ENCODE data around the gene ISOC2. TPM values are rescaled to one million over a fixed set of nuclear protein-coding genes. Genes with fewer than 3 reads are reported as not detected.

The ISOC2 gene
- total RNA-seq, 2 experiments from 2014 or later, result 29.0 to 29.3 TPM

DNA sequence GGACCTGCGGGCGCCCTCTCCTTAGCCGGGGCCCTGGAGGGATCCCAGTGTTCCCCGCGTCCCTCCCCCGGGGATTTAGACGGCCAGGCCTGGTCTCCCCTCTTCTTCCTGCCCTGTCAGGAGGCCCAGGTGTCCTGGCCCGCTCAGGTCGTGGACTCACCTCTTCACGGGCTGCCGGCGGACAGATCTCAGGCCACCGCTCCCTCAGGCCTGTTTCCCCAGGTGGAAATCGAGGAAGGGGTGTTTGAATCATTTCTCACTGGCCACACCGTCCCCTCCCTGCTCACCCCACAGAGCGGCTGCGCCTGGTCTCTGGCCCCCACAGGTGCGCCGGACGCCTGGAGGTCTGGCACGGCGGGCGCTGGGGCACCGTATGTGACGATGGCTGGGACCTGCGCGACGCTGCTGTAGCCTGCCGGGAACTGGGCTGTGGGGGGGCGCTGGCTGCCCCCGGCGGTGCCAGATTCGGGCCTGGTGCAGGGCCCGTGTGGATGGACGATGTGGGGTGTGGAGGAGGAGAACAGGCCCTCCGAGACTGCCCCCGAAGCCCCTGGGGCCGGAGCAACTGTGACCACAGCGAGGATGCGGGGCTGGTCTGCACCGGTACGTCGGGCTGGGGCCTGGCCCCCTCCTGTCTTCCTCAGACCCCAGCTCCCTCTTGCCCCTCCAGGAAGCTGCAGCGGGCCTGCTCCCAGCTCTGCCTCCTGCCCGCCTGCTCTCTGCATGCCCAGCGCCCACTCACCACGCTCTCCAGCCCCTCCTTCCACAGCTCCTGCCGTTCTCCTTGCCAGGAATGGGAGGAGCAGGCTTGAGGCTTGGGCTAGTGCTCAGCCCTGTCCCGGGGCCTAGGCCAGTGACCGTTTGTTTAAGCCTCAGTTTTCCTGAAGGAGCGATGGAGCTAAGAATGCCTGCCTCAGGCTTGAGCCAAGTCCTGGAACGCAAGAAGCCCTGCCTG is 29.3 kb upstream of the ISOC2 start:
- ATAC-seq (no peak), DNase-seq (no peak)
- no peaks in the 10 kb centered on the region for H3K36me3 Mint-ChIP-seq (ENCODE audit: low read depth)
- TF ChIP-seq CTCF (IDR thresholded peaks at IDR 0.05), result no peak
- POLR2A ChIA-PET, result interaction anchor here (0.7 kb wide), 1 partner anchor 8 kb away, joined by 3 read pairs; no protein-coding TSS in a partner anchor
- no peaks in the 10 kb centered on the region for H3K9me3 Mint-ChIP-seq
- no peak overlapping the region for H3K4me3 Mint-ChIP-seq
- H3K27ac Mint-ChIP-seq, result no peak overlapping the region
- intact Hi-C loops (cut with micrococcal nuclease), result no loop called here
- peaks cover 19% of the 10 kb centered on the region for H3K4me1 Mint-ChIP-seq (ENCODE audit: low read depth)
- H3K27me3 Mint-ChIP-seq, result peaks cover 6% of the 10 kb centered on the region
- CTCF ChIA-PET, result interaction anchor here (0.8 to 0.9 kb wide), 2 partner anchors 13 to 349 kb away, joined by 3 to 5 read pairs; no protein-coding TSS in a partner anchor

GRCh38 chr19:55489711-55490477 is 28.5 kb upstream of the ISOC2 start:
- ATAC-seq, result no peak
- POLR2A ChIA-PET, result no interaction called here

GRCh38 chr19:55488986-55489710 is 27.7 kb upstream of the ISOC2 start:
- no peak for TF ChIP-seq CTCF (IDR thresholded peaks at IDR 0.05)
- no peaks in the 10 kb centered on the region for H3K9me3 Mint-ChIP-seq
- CTCF ChIA-PET, result no interaction called here
- no peak overlapping the region for H3K27ac Mint-ChIP-seq
- DNase-seq (no peak), ATAC-seq (no peak)
- no peaks in the 10 kb centered on the region for H3K36me3 Mint-ChIP-seq (ENCODE audit: low read depth)
- intact Hi-C loops (cut with micrococcal nuclease), result no loop called here
- peaks cover 6% of the 10 kb centered on the region for H3K27me3 Mint-ChIP-seq
- POLR2A ChIA-PET, result no interaction called here
- H3K4me1 Mint-ChIP-seq (ENCODE audit: low read depth), result peaks cover 19% of the 10 kb centered on the region
- H3K4me3 Mint-ChIP-seq, result no peak overlapping the region

More at GRCh38 chr19:55489711-55490477, 28.5 kb upstream of the ISOC2 start:
- peaks cover 6% of the 10 kb centered on the region for H3K27me3 Mint-ChIP-seq
- H3K27ac Mint-ChIP-seq, result no peak overlapping the region
- CTCF ChIA-PET, result interaction anchor here (0.8 kb wide), 1 partner anchor 14 kb away, joined by 5 read pairs; no protein-coding TSS in a partner anchor
- intact Hi-C loops (cut with micrococcal nuclease), result no loop called here
- no peak for DNase-seq
- H3K4me3 Mint-ChIP-seq, result no peak overlapping the region
- H3K9me3 Mint-ChIP-seq, result no peaks in the 10 kb centered on the region
- peaks cover 21% of the 10 kb centered on the region for H3K4me1 Mint-ChIP-seq (ENCODE audit: low read depth)
- no peaks in the 10 kb centered on the region for H3K36me3 Mint-ChIP-seq (ENCODE audit: low read depth)
- no peak for TF ChIP-seq CTCF (IDR thresholded peaks at IDR 0.05)

DNA sequence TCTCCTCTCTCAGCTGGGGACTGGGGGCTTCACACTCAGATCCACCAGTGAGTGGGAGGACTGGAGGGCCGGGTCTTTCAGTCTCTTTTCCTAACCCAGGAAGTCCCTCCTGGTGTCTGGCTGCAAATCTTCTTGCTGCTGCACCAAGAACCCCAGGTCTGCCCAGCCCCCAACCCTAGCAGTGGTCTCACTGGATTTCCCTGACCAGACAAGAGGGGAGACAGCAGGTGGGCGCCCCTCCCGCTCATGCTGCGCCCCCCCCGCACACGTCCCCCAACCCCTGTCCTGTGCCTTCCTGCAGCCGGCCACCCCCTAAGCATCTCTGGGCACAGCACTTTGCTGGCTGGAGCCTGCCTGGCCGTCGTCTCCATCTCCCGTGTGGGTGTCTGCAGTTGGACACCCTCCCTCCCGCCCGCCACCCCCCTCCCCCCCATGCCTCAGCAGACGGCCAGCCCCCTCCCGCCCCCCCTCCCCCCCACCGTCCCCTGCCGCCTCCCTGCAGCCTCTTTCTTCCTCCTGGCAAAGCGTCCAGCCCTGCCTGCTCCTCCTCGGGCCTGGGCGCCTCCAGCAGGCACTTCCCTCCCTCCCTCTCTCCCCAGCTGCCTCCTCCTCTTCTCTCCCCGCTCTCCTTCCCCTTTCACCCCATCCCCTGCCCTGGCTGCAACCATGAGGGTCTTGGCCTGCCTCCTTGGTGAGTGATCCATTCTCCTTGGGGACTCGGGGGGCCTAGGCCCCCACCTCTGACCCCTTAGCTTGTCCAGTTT is 26.7 kb upstream of the ISOC2 start, which contains the start of gene SSC5D:
Gene SSC5D, plus strand, starts transcription at position 513 of the 764 bp plus-strand sequence. Its CDS starts 154 bp downstream, at position 667.
- Mint-ChIP-seq H3K36me3 (ENCODE audit: low read depth) (no peaks in the 10 kb centered on the region), H3K4me3 (peak within 1 kb of the TSS; percentile 11), H3K27ac (peak within 1 kb of the TSS; percentile 80), H3K4me1 (ENCODE audit: low read depth) (peaks cover 19% of the 10 kb centered on the region), H3K9me3 (no peaks in the 10 kb centered on the region), H3K27me3 (peaks cover 4% of the 10 kb centered on the region)
- POLR2A ChIA-PET, result interaction anchor here (0.8 to 3.5 kb wide), 3 partner anchors 12 to 159 kb away, joined by 3 to 22 read pairs (median 5); partner anchors contain the start of gene ZNF628
- DNase-seq (no peak), ATAC-seq (no peak)
- intact Hi-C loops (cut with micrococcal nuclease), result no loop called here
- TF ChIP-seq CTCF (IDR thresholded peaks at IDR 0.05), result no peak
- CTCF ChIA-PET, result interaction anchor here (1.0 to 5.6 kb wide), 2 partner anchors 14 to 16 kb away, joined by 3 to 31 read pairs; no protein-coding TSS in a partner anchor
